GM11168 (cell line): ENCODE data around the gene GPR162.

Source experiments
- in situ Hi-C: fragments of 300-500 bp; cut with MboI; formaldehyde crosslinking; loops from one replicate; pipeline ENCODE4 v1.12.0; 2022; ENCODE audit warnings: low sequenced_read_pairs; ENCODE audit not compliant: unreplicated experiment

Gene GPR162

GRCh38 chr12:6819106-6820030 lies 2.3 kb upstream of the GPR162 start:
- in situ Hi-C loops = no loop called here

- in situ Hi-C loops = no loop called here
Observed at GRCh38 chr12:6820166-6820565, 1.5 kb upstream of the GPR162 start.

- in situ Hi-C loops = no loop called here
Observed at GRCh38 chr12:6822426-6823135, 960 bp downstream of the GPR162 start.

- in situ Hi-C loops = no loop called here
Observed at GRCh38 chr12:6823182-6824084, 1.8 kb downstream of the GPR162 start.

- in situ Hi-C loops = no loop called here
Observed at GRCh38 chr12:6824085-6824775, 2.6 kb downstream of the GPR162 start.

- in situ Hi-C loops = no loop called here
Observed at GRCh38 chr12:6824901-6825381, 3.3 kb downstream of the GPR162 start.

GRCh38 chr12:6825398-6826124 lies 3.9 kb downstream of the GPR162 start:
- in situ Hi-C loops = no loop called here

GRCh38 chr12:6826125-6826733 lies 4.6 kb downstream of the GPR162 start:
- in situ Hi-C loops = no loop called here

- in situ Hi-C loops = no loop called here
Observed at GRCh38 chr12:6826734-6827436, 5.3 kb downstream of the GPR162 start.

- in situ Hi-C loops = no loop called here
Observed at GRCh38 chr12:6827437-6827911, 5.9 kb downstream of the GPR162 start.

- in situ Hi-C loops = no loop called here
Observed at GRCh38 chr12:6827982-6828780, 6.6 kb downstream of the GPR162 start, which contains the start of gene P3H3. Gene P3H3, plus strand, starts transcription at chr12:6828407. Its CDS starts 34 bp downstream, at chr12:6828441.

- in situ Hi-C loops = no loop called here
Observed at GRCh38 chr12:6828781-6829535, 7.3 kb downstream of the GPR162 start.

- in situ Hi-C loops = no loop called here
Observed at GRCh38 chr12:6829536-6830220, 8.1 kb downstream of the GPR162 start.

- in situ Hi-C loops = no loop called here
Observed at GRCh38 chr12:6830286-6830890, 8.8 kb downstream of the GPR162 start.

GRCh38 chr12:6830999-6831398 lies 9.4 kb downstream of the GPR162 start:
- in situ Hi-C loops = no loop called here
